Stomach (tissue), 4 donors: ENCODE measurements around the gene KLHL40.

Experiments used
- CTCF ChIP-seq, 7 experiments: fragments of 450-650 bp in 4 of 7; fragments of 200-600 bp in 3 of 7; sonication (generic) in 3 of 7; IDR thresholded peaks; one replicate each; pipeline ENCODE4 v1.5.1; 2016 to 2019; ENCODE audit warnings: antibody characterized with exemption in 7 of 7, control low read depth in 2 of 7, mild to moderate bottlenecking in 1 of 7
- POLR2A ChIP-seq, 4 donors: fragments of 450-650 bp; IDR thresholded peaks; one replicate each; pipeline ENCODE4 v1.6.1; 2016; ENCODE audit warnings: antibody characterized with exemption in 4 of 4, control low read depth in 2 of 4, mild to moderate bottlenecking in 1 of 4, moderate library complexity in 1 of 4
- POLR2AphosphoS5 ChIP-seq, 3 donors: sonication (generic); formaldehyde crosslinking; IDR thresholded peaks; one replicate each; pipeline ENCODE4 v1.6.1; 2016; ENCODE audit warnings: antibody characterized with exemption in 3 of 3

DNA sequence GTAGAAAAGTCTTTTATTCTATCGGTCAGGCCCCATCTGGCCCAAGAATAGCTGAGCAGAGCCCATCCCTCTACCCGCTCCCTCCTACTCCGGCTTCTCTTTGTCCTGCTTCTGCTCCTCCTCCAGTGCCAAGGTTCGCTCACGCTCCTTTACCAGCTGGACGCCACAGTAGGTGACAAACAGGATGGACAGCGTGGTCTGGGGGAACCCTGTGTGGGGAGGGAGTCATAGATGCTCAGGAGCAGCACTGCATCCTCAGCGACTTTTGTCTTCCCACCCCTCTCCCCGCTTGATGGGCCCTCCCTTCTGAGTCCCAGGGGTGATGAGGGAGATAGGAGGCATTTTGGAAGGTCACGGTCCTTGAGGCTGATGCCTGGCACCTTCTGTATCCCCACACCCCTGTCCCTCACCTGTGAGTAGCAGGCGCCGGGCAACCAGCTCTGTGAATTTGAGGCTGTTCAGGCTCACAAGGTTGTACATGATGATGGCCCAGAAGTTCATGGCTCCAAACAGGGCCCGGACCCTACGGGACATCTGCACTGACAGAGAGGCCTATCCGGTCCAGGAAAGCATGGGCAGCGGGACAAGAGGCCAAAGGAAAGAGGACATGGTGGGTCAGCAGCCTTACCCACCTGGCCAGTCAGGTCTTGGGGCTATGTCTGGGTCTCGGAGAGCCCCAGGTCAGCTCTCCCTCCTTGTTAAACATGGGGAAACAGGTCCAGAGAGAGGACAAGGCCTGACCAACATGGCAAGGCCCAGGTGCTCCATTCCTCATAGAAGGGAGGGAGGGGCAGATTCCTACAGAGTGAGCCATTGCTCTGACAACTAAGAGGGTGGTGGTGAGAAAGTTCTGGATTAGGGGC, 7.6 kb downstream of the KLHL40 start:
- TF ChIP-seq POLR2AphosphoS5 (IDR thresholded peaks at IDR 0.05): no peak
- no peak for TF ChIP-seq CTCF (IDR thresholded peaks at IDR 0.05)
- no peak for TF ChIP-seq POLR2A (IDR thresholded peaks at IDR 0.05)
